SK-N-SH (cell line): Measurements from ENCODE around the gene A2ML1.

Experiments used
- CTCF ChIP-seq: fragments of 200-600 bp; sonication (generic); IDR thresholded peaks from 2 replicates; pipeline ENCODE4 v1.6.1; 2017; ENCODE audit warnings: antibody characterized with exemption, mild to moderate bottlenecking, moderate library complexity
- FOXM1 ChIP-seq: IDR thresholded peaks from 2 replicates; pipeline ENCODE4 v1.4.0; 2012; ENCODE audit warnings: low read depth, mild to moderate bottlenecking
- JUND ChIP-seq: IDR thresholded peaks from 2 replicates; pipeline ENCODE4 v1.4.0; 2012
- RXRA ChIP-seq: IDR thresholded peaks from 2 replicates; pipeline ENCODE4 v1.4.0; 2012; ENCODE audit warnings: low read depth, mild to moderate bottlenecking, borderline replicate concordance

DNA sequence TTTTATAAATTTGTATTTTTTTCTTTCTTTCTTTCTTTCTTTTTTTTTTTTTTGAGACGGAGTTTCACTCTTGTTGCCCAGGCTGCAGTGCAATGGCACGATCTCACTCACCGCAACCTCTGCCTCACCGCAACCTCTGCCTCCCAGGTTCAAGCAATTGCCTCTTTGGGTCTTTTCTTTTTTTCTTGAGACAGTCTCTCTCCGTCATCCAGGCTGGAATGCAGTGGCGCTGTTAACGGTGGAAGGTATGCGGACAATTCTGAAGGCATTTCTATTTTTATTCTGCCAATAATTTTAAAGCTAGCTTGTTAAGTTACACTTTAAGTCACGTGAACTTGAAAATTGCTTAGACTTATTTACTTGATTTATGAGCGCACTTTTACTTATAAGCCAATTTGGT, 83.1 kb downstream of the A2ML1 start:
- TF ChIP-seq RXRA, result no peak
- TF ChIP-seq CTCF, result no peak
- no peak for TF ChIP-seq JUND
- TF ChIP-seq FOXM1, result no peak
